ENCODE results near the gene MSRB1. TPM values are rescaled to one million over a fixed set of nuclear protein-coding genes. Genes with fewer than 3 reads are reported as not detected.

The MSRB1 gene
- total RNA-seq, 3 donors from 2014 or later = 34.8 to 46.3 (median 40.5) TPM

- Histone ChIP-seq H3K9me3 (no peaks in the 10 kb centered on the region), H3K4me1 (ENCODE audit: low read depth) (peaks cover 33% of the 10 kb centered on the region), H3K4me3 (no peak overlapping the region), H3K36me3 (ENCODE audit: low read depth) (no peaks in the 10 kb centered on the region)
- ATAC-seq (peak; percentile 18), DNase-seq (peak; percentile 72 to 85 (median 84))
- no peak for TF ChIP-seq CTCF (IDR thresholded peaks at IDR 0.05)
- intact Hi-C loops (cut with DNase I, micrococcal nuclease) = no loop called here
Measured at GRCh38 chr16:1990351-1991134, 47.5 kb upstream of the MSRB1 start.

DNA sequence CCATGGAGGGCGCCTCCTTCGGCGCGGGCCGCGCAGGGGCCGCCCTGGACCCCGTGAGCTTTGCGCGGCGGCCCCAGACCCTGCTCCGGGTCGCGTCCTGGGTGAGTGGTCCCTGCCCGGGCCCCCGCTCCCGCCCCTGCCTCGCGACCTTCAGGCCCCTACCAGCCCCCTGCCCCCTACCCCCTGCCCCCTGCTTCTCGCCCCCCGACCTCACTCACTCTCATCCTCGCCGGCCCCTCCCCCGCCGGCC, 47.0 kb upstream of the MSRB1 start:
- intact Hi-C loops (cut with DNase I, micrococcal nuclease) = no loop called here
- TF ChIP-seq CTCF (IDR thresholded peaks at IDR 0.05) = no peak
- Histone ChIP-seq H3K9me3 (no peaks in the 10 kb centered on the region), H3K36me3 (ENCODE audit: low read depth) (no peaks in the 10 kb centered on the region), H3K4me1 (ENCODE audit: low read depth) (peaks cover 38% of the 10 kb centered on the region), H3K4me3 (no peak overlapping the region)
- DNase-seq (no peak), ATAC-seq (no peak)

GRCh38 chr16:1989209-1990100, 46.5 kb upstream of the MSRB1 start, which contains the start of gene SYNGR3:
Gene SYNGR3 (plus strand): TSS chr16:1989970. CDS start chr16:1990103, 133 bp downstream.
- Histone ChIP-seq H3K4me3 (no peak within 1 kb of the TSS), H3K36me3 (ENCODE audit: low read depth) (no peaks in the 10 kb centered on the region), H3K4me1 (ENCODE audit: low read depth) (peaks cover 43% of the 10 kb centered on the region), H3K9me3 (no peaks in the 10 kb centered on the region)
- ATAC-seq = no peak
- TF ChIP-seq CTCF (IDR thresholded peaks at IDR 0.05) = no peak
- DNase-seq = peak in 1 of 3 donors; percentile 38
- intact Hi-C loops (cut with DNase I, micrococcal nuclease) = no loop called here

GRCh38 chr16:1987198-1987597, 44.2 kb upstream of the MSRB1 start:
- no peaks in the 10 kb centered on the region for H3K9me3 ChIP-seq
- TF ChIP-seq CTCF (IDR thresholded peaks at IDR 0.05) = no peak
- ATAC-seq (no peak), DNase-seq (no peak)
- no peaks in the 10 kb centered on the region for H3K36me3 ChIP-seq (ENCODE audit: low read depth)
- H3K4me3 ChIP-seq = no peak overlapping the region
- peaks cover 58% of the 10 kb centered on the region for H3K4me1 ChIP-seq (ENCODE audit: low read depth)
- intact Hi-C loops (cut with DNase I, micrococcal nuclease) = no loop called here

DNA sequence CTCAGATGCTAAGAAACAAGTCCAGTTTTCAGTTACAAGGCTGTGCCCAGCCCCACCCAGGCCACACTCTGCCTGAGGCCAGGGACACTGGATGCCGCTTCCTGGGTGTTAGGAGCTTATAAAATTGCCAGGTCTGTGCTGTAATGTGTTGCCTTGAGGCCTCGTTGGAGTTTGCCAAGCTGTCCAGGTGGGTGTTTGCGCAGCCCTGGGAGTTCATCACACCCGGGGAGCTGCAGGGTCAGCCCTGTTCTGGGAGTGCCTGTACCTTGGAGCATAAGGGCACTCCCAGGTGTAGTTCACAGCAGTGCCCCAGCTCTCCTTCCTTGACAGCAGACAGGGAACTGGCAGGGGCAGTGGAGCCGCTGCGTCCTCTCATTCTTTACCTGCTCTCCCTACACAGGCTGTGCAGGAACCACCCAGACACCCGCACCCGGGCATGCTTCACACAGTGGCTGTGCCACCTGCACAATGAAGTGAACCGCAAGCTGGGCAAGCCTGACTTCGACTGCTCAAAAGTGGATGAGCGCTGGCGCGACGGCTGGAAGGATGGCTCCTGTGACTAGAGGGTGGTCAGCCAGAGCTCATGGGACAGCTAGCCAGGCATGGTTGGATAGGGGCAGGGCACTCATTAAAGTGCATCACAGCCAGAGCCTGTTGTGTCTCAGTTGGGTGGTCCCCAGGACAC, 42.6 kb upstream of the MSRB1 start:
- DNase-seq = peak; percentile 72 to 83 (median 78)
- intact Hi-C loops (cut with DNase I, micrococcal nuclease) = no loop called here
- peak; percentile 40 for ATAC-seq
- Histone ChIP-seq H3K36me3 (ENCODE audit: low read depth) (no peaks in the 10 kb centered on the region), H3K9me3 (no peaks in the 10 kb centered on the region), H3K4me1 (ENCODE audit: low read depth) (peaks cover 58% of the 10 kb centered on the region), H3K4me3 (no peak overlapping the region)
- no peak for TF ChIP-seq CTCF (IDR thresholded peaks at IDR 0.05)
